HG03196 (cell line): ENCODE results near the gene NPAS3.

ENCODE experiments used
- ATAC-seq: cut with Tn5 transposase; IDR thresholded peaks from one replicate; pipeline ENCODE4 v1.9.1; 2021; ENCODE audit not compliant: unreplicated experiment

NPAS3 gene

DNA sequence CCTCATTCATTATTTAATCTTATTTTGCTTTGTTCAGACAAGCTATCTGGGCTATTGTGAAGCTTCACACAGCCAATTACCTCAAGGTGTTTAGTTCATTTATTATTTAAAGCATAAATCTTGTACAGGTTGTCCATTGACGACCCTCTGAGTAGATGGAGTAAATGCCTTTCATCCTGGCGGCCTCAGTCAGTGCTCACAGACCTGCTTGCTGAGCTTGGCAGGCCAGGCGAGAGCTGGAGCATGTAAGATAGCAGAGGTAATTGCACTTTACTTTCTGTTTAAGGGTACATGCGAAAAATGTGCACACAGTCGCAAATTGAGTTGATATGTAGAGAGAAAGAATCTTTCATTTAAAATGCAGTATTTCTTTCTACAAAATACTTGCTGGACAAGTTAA lies 224.4 kb downstream of the NPAS3 start:
- ATAC-seq, result no peak

DNA sequence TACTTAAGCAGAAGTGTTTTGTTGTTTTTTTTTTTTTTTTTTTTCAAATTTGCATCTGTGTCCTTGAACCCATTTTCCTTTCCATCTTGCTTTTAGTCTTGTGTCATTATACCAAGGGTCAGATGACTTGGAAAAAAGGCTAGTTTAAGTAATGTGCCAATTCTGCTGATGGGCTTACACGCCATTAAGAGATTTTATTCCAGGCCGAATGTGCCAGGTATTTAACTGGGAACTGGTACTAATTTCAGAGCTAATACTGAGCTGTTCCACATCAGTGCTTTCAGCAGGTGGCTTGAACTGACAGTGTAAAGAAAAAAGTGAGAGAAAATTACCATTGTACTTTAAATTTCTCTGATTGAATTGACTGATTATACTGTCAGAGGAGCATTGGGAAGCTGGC lies 224.9 kb downstream of the NPAS3 start:
- no peak for ATAC-seq

DNA sequence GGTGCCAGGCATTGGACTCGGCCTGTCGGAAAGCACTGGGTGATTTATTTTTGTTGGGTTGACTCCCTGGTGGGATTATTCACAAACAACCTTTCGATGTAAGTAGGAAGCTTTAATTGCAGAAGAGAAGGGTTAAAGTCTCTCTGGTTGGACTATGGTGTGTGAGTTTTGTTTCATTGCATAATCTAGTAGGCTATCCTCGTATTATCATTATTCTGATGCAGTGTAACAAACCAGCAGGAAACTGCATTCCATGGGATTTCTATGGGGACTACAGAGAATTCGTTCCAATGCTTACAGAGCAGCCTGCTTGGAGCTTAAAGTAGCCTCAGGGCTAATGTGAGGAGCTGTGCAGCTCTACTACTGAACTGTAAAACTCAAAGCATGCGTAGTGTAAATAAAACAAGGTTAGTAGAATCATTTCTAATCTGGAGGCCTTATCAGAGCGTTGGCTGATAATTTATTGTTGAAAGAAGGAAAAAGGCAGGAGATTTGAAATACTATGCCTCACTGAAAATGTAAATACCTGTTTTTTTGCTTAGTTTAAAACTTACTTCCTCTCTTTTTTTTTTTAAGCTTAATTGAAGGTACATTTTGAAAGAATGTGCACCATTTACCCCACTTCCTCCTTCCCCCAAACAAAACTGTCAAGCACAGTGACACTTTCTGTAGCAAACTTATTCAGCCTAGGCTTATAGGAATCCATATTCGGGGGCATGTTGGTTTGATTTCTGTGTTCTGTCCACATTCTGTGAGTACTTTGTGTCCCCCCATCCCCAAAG lies 226.7 kb downstream of the NPAS3 start:
- ATAC-seq, result no peak

DNA sequence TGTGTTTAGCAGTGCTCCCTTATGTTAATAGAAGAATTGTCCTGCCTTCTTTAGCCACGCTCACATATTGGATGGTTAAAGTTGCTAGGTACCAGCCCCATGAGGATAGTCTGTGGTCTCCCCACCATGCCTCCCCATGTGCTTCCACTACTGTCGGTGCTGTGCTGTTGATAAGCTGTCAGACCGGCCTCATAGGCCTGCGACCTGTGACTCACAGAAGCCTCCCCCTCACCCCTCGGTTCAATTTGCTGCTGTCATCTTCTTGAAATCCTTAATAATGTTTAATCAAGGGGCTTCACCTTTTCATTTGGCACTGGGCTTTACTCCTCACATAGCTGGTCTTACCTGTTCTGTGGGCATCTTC lies 227.2 kb downstream of the NPAS3 start:
- no peak for ATAC-seq

DNA sequence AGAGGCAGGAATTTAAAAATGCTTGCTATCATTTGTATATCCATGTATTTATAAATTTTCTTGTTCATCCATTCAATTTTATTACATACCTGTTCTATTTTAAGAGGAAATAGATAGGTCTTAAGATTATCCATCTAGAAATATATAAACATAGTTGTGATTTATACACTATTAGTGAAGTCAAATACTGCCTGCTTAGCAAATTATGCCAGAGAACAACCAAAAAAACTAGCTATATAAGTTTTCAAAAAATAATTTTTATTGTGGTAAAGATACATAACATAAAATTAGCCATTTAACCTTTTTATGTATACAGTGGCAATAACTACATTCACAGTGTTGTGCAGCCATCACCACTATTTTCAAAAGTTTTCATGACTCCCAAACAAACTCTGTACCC lies 237.3 kb downstream of the NPAS3 start:
- ATAC-seq, result no peak

DNA sequence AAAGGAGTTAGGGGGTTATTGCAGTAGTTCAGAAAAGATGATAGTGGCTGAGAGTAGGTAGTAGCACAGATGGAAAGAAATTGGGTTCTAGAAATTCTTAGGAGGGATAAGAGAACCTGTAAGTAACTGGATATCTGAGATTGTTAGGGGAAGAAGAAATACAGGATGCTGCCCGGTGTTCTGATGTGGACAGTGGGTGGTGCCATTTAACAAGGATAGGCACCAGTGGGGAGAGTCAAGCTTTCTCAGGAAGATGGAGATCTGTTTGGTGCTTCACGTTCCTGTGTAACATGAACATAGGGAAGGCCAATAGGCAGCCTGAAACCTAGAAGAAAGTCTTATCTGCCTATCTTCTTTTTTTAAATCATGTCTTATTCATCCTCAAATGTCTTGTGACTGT lies 245.9 kb downstream of the NPAS3 start:
- ATAC-seq, result no peak

DNA sequence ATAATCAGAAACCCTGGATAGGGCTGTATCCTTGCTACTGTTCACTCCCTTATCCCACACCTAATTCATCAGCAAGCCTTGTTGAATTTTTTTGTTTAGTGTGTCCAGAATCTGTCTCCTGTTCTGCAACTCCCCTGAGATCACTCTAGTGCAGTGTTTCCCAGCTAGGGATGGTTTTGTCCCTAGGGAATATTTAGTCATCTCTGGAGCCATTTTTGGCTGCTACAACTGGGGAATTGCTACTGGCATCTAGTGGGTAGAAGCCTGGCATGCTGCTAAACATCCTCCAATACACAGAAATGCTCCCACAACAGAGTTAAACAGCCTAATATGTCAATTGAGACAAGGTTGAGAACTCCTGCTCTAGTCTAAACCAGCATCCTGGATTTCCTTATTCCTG lies 248.0 kb downstream of the NPAS3 start:
- no peak for ATAC-seq

DNA sequence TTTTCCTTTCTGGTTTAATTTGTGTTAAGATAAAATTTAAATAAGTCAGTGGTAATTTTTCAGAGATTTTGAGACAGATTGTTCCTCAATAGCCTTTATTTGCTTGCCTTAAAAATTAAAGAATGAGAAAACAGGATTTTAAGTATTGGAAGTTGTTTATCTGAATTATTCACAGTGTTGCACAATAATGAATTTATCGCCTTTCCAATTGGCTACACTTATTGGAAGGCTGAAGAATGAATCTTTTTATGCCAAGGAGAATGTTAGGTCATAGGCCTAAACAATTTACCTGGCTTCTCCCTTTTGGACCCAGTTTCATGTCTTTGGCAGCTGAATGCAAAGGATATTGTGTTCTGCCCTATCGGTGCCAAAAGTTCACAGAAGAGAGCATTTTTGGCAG lies 250.2 kb downstream of the NPAS3 start:
- no peak for ATAC-seq

DNA sequence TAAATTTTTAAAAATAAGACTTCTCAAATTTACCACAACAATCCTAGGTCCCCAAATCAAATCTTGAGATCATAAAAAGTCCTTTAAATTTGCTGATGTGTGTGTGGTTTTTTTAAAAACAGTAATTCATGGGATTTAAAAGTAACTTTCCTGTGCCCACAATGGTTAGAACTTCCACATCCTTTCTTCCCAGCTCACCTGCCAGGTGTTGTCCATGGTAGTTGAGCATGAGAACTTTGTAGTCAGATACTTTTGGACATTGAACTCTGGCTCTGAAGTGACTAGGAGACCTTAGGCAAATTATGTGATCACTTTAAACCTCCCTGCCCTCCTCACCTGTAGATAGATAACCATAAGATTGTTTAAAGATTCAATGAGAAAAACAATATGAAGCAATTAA lies 253.2 kb downstream of the NPAS3 start:
- ATAC-seq, result no peak

DNA sequence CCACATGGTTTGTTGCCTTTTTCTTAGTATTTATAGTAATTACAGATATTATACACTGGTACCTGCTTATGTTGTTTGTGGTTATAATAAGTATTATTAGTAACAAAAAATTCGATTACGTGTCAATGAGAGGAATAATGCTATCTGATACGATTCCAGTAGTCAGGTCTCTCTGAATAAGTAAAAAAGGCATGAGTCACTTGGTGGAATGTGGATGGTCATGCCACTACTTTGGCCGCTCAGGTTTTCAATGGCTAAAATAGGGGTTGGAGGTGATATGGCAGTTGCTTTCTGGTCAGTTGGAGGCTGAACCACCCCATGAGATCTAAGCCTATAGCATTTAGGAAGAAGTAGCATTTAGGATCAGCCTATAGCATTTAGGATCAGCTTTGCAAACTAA lies 255.9 kb downstream of the NPAS3 start:
- ATAC-seq, result no peak

DNA sequence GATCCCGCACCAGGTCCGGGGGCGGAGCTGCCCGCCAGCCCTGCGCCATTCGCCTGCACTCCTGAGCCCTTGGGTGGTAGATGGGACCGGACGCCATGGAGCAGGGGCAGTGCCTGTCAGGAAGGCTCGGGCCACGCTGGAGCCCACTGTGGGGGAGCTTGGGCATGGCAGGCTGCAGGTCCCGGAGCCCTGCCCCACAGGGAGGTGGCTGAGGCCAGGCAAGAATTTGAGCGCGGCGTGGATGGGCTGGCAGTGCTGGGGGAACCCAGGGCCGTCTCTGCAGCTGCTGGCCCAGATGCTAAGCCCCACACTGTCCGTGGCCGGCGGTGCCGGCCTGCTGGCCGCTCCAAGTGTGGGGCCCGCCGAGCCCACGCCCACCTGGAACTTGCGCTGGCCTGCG lies 260.0 kb downstream of the NPAS3 start:
- ATAC-seq, result no peak

DNA sequence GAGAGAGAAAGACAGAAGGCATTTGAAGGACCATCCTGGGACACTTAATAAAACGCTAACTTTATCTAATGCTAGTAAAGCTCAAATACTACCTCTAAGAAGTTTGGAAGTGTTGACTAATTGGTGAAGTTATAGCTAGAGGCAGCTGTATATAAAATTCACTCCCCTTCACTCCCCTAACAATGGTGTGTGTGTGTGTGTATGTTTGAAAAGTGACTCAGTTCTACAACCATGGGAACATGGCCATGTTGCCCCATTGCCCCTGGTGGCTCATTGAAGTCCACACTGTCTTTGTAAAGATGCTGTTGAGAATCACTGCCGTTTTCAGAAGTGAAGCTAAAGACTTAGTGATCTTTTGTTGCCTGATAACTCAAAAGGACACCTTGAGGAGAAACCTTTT lies 262.4 kb downstream of the NPAS3 start:
- ATAC-seq, result no peak

DNA sequence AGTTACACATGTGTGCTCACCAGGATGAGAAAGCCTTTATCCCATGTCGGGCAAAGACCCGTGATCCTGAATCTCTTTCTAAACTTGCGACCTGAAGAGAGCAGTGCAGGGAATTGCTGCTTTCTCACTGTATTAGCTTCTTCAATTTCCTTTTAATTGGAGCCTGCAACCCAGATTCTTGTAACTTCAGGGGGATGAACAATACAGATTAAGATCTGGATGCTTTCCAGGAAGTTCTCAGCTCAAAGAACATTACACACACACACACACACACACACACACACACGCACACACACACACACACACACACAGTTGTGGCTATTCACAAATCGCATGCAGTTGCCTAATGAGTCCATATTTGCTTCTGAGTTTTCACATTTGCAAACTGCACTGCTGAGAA lies 268.3 kb downstream of the NPAS3 start:
- no peak for ATAC-seq

DNA sequence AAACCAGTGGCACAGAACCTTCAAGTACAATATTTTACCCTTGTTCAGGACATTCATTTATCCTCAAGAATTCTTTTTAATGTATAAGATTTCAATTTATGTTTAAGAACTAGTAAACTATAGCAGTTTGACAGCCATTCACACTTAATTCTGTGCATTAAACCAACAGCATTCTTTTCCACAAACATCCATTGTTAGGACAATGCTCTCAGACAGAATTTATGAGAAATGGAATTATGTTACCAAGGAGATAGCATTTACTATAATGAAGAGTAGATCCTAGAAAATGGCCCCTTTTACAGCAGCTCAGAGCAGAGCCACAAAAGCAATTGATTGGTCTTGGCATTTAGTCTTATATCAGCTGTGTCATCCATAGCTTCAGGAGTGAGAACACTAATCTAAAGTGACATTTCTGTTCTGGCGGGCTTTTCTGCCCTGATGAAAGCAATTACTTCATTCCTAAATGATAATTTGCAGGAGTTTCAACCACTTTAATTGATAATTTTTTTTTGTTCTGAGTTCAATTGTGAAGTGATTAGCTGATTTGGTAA lies 268.9 kb downstream of the NPAS3 start:
- no peak for ATAC-seq

DNA sequence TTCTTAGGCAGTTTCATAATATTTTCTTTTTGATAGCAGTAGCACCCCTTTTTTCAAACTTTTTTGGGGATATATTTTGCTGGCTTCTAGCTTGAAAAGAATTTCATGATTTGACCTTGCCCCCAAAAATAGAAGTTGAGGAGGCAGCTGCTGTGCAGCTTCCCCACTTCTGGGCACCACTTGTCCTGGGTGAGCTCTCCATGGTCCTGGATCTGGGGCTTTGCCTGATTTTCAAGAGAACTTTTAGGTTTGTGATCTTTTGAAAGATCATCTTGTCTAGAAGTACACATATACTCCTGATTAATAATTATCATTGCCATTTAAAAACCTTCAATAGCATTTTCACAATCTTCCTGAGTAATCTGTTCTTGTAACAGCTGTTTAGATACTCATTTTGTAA lies 271.6 kb downstream of the NPAS3 start:
- ATAC-seq, result no peak

DNA sequence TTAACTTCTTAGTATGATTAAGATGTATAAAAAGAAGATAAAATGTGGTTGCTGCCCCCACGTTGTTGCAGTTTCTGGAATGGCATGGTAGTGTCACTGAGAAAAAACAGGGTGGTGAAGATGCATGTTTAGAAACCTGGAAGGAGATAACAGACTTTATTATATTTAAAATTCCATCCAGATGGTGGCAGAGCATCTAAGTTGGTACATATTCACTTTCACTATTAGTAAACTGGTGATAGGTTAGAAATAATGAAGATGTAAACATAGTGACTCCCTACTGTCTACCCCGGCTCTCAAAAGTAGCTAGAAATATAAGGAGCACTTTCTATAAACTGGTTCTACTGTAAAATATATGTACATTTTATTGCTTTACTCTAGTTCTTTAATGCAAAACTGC lies 279.3 kb downstream of the NPAS3 start:
- no peak for ATAC-seq

DNA sequence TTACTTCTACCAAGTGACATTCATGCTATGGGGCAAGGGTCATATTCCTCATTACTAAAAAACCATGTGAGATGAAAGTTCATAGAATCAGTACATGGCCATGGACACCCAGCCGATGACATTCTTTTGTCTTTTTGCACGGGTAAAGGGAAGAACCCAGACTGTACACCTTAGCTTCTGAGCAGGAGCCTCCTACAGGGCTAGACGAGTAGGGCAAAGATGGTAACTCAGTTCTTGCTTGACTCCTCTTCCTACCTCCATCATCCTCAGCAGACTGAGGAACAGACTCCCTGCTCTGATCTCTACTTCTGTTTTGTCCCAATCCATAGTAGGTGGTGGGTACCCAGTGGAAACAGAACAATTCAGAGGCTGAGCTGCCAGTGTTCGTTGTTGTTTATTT lies 281.3 kb downstream of the NPAS3 start:
- no peak for ATAC-seq

DNA sequence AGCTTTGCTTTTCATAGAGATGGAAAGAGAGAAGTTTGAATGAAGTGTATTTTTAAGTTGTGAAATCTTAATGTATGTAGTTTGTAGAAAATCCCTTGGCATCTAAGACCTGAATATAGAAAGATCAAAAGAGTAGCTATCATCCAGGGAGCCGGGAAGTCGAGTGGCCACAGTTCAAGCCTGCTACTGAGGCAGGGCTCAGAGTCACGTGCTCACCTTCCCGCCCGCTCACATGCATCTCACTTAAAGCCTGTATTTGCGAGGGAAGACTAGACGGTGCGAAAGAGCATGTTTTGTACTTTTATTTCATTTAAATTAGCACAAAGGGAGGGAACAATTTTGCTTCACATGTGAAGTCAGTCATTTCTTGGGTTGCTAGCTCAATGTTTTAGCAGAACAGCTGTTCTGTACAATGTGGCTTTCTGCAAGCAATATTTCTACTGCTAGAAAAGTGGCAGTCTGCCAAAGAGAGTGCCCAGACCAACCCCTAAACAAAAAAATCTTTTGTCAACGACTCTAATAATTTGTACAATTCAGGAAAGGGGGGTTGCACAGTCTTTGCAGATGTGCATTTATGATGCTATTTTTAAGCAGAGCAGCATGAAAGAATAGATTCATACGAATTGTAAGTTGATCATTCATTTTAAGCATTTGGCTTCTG lies 290.7 kb downstream of the NPAS3 start:
- no peak for ATAC-seq

DNA sequence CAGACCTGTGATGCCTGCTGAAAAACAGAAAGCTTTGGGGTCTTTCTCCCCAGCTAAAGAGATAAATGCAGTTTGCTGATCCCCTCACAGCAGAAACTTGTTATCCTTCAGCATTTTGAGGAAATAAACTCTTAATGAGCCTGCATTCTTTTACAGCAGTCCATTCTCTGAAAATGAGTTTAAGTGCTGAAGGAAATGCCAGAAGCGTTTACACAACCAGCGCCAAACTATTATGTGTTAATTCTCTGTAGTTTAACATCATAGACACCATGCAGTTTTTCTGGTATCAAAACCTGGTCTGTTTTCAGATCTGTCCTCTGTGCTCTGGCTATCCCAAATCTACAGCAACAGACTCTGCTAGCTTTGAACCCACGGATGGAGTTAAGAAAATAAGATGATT lies 291.3 kb downstream of the NPAS3 start:
- no peak for ATAC-seq

DNA sequence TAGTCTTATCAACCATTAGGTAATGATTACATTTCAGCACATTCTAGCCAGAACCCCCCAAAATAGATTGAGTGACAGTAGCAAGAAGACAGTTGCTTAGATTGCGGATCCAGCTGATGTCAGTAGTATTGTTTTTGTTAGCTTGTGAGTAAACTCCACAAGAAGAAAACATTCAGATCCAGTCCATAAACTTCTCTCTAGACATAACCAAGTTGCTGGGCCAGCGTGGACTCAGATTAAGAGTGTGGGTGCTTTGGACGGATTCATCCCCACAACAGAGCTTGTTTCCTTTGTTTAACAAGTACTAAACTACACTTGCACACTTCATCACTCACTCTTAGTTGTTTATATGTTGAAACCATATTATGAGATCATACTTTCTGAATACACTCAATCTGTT lies 293.4 kb downstream of the NPAS3 start:
- ATAC-seq, result no peak

DNA sequence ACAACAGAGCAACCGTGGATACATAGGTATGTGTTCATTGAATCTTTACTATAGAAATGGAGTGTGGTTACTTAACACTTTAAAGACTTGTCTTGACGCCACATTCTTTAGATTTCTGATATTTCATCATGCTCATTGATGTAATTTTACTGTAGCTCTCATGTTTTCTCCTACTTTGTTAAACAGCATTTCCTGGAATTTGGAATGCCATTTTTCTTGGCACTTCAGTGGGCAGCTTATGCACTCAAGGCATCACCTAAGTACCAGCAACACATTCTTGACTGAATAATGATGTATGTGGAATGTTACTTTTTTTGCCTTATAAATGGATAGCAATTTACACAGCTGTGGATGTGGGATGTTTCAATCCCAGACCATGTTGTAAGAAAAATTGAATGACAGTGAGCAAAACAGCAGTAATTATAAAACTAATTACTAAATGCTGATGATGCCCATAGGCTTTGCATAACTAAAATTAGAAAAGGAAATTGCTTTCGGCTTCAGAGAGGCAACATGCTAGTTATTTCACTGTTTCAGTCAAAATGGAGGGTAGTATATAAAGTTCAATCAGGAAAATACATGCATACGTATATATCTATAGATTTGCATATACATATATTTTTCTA lies 298.5 kb downstream of the NPAS3 start:
- no peak for ATAC-seq

DNA sequence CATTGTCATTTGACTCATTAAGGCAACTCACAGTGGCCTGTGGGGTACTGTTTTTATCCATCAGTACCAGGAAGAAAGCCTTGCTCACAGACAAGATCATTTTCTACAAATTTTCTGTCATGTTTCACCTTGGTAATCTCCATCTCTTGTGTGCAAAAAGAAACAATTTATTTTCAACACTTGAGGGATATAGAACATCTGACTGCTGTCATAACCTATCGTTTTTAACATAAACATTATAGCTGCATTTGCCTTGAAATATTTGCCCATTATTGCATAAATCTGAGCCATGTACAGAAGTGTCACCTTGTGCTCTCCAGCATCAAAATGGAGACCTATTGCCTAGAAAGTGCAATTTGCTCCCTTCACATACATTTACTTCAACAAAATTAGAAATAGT lies 300.8 kb downstream of the NPAS3 start:
- ATAC-seq, result no peak
